ENCODE results near the gene C22orf31. TPM values are rescaled to one million over a fixed set of nuclear protein-coding genes. Genes with fewer than 3 reads are reported as not detected.

Gene C22orf31
- total and polyA plus RNA-seq, 2 experiments from 2014 or later: 0.36 TPM; not detected in 1

- no peak for TF ChIP-seq ZNF462 (CRISPR knock-in tag; IDR thresholded peaks at IDR 0.05)
- TF ChIP-seq CREB1 (CRISPR knock-in tag; IDR thresholded peaks at IDR 0.05; ENCODE audit: low read depth): no peak
- no peak for TF ChIP-seq EZH2 (IDR thresholded peaks at IDR 0.05; ENCODE audit: low read depth, unreplicated experiment)
- no peak for TF ChIP-seq NANOG (IDR thresholded peaks at IDR 0.05; ENCODE audit: borderline replicate concordance)
- TF ChIP-seq CTCF (conservative IDR thresholded peaks at IDR 0.05; ENCODE audit: low read depth in 2 of 2): no peak
- no peak for TF ChIP-seq POLR2AphosphoS5 (IDR thresholded peaks at IDR 0.05; ENCODE audit: low read depth)
- no peak for TF ChIP-seq ETS1 (IDR thresholded peaks at IDR 0.05)
- no peak for TF ChIP-seq ZNF114 (CRISPR knock-in tag; IDR thresholded peaks at IDR 0.05)
These were observed 20.0 kb upstream of the C22orf31 start (continued) for GRCh38 chr22:29081517-29082236.
